MM.1S (cell line): Measurements from ENCODE around the gene NMNAT2.

Experiments
- EZH2 ChIP-seq: fragments of 300-600 bp; sonication (generic); optimal IDR thresholded peaks from 2 replicates; pipeline ENCODE3; 2017; ENCODE audit warnings: low read depth, mild to moderate bottlenecking, antibody characterized with exemption, low read length, mixed read lengths
- EZH2phosphoT487 ChIP-seq: fragments of 300-600 bp; sonication (generic); IDR thresholded peaks from 2 replicates; pipeline ENCODE4 v1.6.1; 2018; ENCODE audit warnings: antibody characterized with exemption, low read length
- TF ChIP-seq, protein P1 (sequence below): fragments of 300-600 bp; sonication (generic); IDR thresholded peaks from 2 replicates; pipeline ENCODE4 v1.5.1; 2016; ENCODE audit warnings: antibody characterized with exemption, low read length, mixed read lengths

- TF ChIP-seq, protein P1, sequence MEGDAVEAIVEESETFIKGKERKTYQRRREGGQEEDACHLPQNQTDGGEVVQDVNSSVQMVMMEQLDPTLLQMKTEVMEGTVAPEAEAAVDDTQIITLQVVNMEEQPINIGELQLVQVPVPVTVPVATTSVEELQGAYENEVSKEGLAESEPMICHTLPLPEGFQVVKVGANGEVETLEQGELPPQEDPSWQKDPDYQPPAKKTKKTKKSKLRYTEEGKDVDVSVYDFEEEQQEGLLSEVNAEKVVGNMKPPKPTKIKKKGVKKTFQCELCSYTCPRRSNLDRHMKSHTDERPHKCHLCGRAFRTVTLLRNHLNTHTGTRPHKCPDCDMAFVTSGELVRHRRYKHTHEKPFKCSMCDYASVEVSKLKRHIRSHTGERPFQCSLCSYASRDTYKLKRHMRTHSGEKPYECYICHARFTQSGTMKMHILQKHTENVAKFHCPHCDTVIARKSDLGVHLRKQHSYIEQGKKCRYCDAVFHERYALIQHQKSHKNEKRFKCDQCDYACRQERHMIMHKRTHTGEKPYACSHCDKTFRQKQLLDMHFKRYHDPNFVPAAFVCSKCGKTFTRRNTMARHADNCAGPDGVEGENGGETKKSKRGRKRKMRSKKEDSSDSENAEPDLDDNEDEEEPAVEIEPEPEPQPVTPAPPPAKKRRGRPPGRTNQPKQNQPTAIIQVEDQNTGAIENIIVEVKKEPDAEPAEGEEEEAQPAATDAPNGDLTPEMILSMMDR, result no peak
- TF ChIP-seq EZH2, result no peak
- no peak for TF ChIP-seq EZH2phosphoT487
These were observed 172.8 kb downstream of the NMNAT2 start for GRCh38 chr1:183245357-183245756.
